HCT116 (cell line): Measurements from ENCODE around the gene TFIP11.

ENCODE experiments used
- CBX3 ChIP-seq: IDR thresholded peaks from 2 replicates; pipeline ENCODE4 v1.6.1; 2012; ENCODE audit warnings: low read depth
- EZH2phosphoT487 ChIP-seq: fragments of 200-600 bp; IDR thresholded peaks from 2 replicates; pipeline ENCODE4 v1.6.1; 2018; ENCODE audit warnings: antibody characterized with exemption, borderline replicate concordance
- JUND ChIP-seq: IDR thresholded peaks from 2 replicates; pipeline ENCODE4 v1.6.1; 2012
- MAX ChIP-seq: IDR thresholded peaks from 2 replicates; pipeline ENCODE4 v1.6.1; 2012
- POLR2A ChIP-seq: IDR thresholded peaks from 2 replicates; pipeline ENCODE4 v1.7.0; 2011; ENCODE audit warnings: borderline replicate concordance; ENCODE audit not compliant: insufficient read depth, insufficient read length; ENCODE audit errors: extremely low read depth
- ZFX ChIP-seq: fragments of 450-650 bp; IDR thresholded peaks from 2 replicates; pipeline ENCODE4 v1.6.1; 2017
- TF ChIP-seq, protein P1 (sequence below), 3 experiments: fragments of 200-600 bp in 1 of 3; sonication (generic) in 1 of 3; IDR thresholded peaks in 2 of 3; conservative IDR thresholded peaks in 1 of 3; 2 replicates each; pipeline ENCODE4 v1.5.1; 2012 to 2017; ENCODE audit warnings: low read depth in 2 of 3, low read length in 2 of 3, antibody characterized with exemption in 1 of 3, borderline replicate concordance in 1 of 3, control low read depth in 1 of 3, mild to moderate bottlenecking in 1 of 3, mixed read lengths in 1 of 3, mixed run types in 1 of 3, moderate library complexity in 1 of 3; ENCODE audit not compliant: insufficient read depth in 1 of 3

DNA sequence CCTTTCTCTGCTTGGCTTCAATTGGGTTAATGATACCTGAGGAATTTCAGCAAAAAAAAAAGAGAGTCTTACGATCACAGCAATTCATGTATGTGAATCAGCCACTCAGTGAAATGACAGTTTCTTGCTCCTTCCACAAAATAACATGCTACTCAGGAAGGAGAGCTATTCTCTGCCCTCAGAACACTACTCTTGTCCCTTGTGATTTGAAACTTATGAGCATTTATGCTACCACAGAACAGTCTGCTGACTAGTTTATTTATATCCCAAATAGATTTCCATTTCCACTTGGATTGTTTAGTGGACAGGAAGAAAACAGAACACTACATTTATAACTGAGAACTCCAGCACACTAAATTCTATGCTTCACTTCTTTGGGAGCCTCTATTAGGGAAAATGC is 8.5 kb downstream of the TFIP11 start:
- TF ChIP-seq, protein P1, sequence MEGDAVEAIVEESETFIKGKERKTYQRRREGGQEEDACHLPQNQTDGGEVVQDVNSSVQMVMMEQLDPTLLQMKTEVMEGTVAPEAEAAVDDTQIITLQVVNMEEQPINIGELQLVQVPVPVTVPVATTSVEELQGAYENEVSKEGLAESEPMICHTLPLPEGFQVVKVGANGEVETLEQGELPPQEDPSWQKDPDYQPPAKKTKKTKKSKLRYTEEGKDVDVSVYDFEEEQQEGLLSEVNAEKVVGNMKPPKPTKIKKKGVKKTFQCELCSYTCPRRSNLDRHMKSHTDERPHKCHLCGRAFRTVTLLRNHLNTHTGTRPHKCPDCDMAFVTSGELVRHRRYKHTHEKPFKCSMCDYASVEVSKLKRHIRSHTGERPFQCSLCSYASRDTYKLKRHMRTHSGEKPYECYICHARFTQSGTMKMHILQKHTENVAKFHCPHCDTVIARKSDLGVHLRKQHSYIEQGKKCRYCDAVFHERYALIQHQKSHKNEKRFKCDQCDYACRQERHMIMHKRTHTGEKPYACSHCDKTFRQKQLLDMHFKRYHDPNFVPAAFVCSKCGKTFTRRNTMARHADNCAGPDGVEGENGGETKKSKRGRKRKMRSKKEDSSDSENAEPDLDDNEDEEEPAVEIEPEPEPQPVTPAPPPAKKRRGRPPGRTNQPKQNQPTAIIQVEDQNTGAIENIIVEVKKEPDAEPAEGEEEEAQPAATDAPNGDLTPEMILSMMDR (IDR thresholded peaks at IDR 0.05 in 2 of 3, conservative IDR thresholded peaks at IDR 0.05 in 1 of 3; ENCODE audit: borderline replicate concordance in 1 of 3, insufficient read depth in 1 of 3, low read depth in 2 of 3, low read length in 2 of 3), result no peak
- TF ChIP-seq CBX3, result no peak
- TF ChIP-seq ZFX, result no peak
- no peak for TF ChIP-seq EZH2phosphoT487
- no peak for TF ChIP-seq POLR2A
- no peak for TF ChIP-seq MAX
- TF ChIP-seq JUND, result no peak
